HG03378 (cell line): ENCODE data around the gene C10orf90.

Experiments used
- ATAC-seq: cut with Tn5 transposase; IDR thresholded peaks from one replicate; pipeline ENCODE4 v1.9.1; 2021; ENCODE audit warnings: mild to moderate bottlenecking, moderate library complexity; ENCODE audit not compliant: unreplicated experiment

Gene C10orf90

DNA sequence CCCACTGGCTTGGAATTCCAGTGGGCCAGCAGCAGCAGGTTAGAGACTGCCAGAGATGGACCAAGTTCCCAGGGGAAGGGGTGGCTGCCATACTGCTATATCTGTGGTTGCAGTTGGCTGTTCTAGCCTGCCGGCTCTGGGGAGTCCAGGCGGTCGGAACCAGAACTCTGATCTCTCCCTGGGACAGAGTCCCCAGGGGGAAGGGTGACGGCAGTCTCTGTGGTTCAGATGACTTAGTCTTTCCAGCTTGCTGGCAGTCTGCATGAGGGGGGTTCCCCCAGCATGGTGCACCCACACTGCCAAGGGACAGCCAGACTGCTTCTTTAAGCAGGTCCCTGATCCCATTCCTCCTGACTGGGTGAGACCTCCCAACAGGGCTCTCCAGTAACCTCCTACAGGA lies 82.5 kb downstream of the C10orf90 start:
- no peak for ATAC-seq

DNA sequence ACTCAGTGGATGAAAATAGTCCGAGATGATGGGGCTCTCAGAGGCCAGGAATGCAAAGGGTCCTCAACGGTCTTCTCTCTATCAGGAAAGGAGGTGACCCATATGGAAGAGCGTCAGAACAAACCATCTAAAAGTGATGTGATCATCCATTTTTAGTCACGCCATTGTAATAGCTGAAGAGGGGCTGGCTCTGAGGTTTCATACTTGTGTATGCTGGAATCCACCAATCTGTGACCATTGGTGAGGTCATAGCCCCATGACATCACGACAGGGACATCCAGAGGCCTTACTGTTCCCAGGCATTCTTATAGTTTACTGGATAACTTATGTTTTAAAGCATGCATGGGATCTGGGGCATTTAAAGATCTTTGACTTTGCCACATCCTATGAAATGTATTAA lies 83.6 kb downstream of the C10orf90 start:
- no peak for ATAC-seq

DNA sequence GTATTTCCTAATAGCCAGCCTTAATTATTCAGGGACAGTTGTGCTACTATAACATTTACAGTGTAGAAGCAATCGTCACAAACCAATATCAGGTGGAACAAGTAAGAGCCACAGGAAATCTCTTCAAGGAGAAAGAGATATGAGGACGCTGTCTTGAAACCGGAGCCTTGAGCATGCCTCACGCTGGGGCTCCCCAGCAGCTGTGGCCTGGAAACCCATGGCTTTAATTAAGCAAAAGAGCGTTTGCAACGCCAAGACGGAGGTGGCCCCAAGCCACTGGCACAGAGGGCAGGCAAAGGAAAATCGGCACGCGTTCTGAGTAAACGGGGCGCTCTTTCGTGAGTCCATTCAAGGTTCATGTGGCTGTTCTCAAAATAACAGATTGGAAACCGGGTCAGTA lies 84.4 kb downstream of the C10orf90 start:
- ATAC-seq = no peak

DNA sequence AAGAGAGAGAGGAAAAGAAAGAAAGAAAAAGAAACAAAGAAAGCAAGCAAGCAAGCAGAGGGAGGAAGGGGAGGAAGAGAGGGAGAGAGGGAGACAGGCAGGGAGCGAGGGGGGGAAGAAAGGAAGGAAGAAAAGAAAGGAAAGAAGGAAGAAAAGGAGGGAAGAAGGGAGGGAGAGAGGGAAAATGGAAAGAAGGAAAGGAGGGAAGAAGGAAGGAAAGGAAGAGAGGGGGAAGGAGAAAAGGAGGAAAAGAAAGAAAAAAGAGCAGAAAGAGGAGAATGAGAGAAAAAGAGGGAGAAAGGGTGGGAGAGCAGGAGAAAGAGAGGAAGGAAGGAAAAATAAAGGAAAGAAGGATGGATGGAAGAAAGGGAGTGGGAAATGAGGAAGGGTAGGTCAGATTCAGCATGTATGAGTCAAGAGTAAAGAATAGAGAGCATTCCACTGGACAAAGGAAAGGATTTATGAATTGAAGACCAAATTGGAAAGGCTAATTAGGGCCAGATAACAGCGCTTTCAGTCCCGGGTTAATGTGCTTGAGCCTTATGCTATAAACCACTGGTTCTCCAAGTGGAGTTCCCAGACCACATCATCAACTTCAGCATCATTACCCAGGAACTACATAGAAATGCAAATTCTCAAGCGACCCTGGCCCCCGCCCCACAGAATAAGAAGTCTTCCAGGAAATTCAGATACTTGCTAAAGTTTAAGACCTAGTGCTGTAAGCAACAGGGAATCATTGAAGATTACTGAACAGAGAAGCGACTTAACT lies 85.1 kb downstream of the C10orf90 start:
- no peak for ATAC-seq

DNA sequence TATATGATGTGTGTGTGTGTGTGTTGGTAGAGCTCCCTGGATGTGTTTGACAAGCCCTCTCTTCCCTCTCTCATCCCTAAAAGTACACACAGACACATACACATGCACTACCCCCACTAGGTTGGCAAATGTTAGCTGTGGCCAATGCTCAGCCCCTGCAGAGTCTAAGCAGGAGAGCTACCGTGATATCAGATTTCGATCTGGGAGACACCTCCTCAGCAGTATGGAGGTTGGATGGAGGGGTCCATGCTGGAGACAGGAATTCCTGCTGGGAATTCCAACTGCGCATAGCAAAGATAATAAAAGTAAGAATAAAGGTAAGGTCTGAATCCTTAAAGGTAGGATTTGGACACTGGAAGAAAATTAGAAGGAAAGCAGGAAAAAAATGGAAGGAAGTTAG lies 85.7 kb downstream of the C10orf90 start:
- ATAC-seq = no peak

DNA sequence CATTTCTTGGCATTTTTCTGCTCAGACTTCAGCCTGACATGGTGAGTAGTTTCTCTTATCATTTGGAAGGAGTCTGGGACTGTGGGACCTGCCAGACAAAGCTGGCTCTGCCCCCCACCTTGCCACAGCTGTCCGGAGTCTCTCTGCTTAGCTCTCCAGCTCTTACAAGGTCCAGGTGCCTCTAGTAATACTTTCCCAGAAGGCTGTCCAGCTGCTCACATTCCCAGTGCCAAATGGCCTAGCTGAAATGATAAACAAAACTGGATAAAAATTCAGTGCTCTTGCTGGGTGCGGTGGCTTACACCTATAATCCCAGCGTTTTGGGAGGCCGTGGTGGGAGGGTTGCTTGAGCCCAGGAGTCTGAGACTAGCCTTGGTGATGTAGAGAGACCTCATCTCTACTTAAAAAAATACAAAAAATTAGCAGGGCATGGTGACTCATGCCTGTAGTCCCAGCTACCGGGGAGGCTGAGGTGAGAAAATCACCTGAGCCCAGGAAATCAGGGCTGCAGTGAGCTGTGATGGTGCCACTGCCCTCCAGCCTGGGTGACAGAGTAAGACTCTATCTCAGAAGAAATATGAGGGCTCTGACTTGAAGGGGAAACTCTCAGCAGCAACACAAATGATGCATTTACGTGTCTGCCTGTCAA lies 86.8 kb downstream of the C10orf90 start:
- no peak for ATAC-seq

DNA sequence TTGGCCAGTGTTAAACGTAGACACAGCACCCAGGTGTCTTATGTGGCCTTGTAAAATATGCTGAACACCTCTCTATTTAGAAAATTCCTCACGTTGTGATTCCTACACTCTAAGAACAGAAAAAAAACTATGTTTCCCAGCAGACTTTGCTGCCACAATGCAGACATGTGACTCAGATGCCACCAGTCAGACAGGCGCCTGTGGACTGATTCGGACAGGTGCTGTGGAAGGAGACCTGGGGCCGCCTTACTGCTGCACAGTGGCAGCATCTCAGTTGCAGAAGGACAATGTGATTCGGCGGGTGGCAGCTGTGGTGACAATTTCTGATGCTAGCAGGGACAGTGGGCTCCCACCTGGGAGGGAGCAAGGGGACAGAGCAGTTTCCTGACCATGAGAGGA lies 88.8 kb downstream of the C10orf90 start:
- ATAC-seq = no peak

DNA sequence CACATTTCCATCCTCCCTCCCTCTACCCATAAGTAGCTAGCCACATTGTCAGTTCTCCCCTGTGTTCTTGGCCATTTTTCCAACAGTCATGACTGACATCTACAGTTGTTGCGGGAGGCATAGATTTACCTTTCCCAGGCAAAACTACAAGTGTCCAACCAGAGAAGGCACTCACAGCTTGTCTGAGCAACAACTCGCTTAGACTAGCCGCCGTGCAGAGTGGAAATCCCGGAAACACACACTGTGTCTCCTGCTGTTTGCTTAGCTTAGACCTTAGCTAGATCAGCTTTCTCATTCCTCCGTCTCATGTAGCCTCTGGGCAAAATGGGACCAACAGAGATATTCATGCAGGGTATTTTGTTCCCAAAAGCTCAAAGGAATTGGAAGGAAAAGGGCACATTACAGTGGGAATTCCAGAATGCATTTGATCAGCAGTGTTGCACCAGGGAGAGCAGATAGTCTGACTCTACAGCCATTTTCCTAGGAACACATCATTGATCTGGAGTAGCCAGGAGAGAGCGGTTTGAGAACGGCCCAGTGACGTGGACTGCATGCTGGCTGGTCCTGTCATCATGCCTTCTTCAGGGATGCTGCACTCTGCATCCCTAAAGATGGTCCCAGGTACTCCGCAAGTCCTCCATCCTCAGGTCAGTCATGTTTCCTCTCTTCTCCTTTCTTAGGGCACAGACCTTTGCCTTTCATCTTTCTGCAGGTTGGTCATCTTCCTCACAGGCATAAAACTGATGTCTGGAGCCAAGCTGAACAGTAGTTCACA lies 89.4 kb downstream of the C10orf90 start:
- no peak for ATAC-seq

DNA sequence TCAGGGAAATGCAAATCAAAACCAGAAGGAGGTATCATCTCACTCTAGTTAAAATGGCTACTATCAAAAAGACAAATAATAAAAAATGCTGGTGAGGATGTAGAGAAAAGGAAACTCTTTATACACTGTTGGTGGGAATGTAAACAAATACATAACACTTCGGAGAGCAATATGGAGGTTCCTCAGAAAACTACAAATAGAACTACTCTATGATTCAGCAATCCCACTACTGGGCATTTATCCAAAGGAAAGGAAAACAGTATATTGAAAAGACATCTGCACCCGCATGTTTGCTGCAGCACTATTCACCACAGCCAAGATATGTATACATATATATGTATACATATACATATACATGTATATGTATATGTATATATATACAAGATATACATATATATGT lies 94.2 kb downstream of the C10orf90 start:
- no peak for ATAC-seq

DNA sequence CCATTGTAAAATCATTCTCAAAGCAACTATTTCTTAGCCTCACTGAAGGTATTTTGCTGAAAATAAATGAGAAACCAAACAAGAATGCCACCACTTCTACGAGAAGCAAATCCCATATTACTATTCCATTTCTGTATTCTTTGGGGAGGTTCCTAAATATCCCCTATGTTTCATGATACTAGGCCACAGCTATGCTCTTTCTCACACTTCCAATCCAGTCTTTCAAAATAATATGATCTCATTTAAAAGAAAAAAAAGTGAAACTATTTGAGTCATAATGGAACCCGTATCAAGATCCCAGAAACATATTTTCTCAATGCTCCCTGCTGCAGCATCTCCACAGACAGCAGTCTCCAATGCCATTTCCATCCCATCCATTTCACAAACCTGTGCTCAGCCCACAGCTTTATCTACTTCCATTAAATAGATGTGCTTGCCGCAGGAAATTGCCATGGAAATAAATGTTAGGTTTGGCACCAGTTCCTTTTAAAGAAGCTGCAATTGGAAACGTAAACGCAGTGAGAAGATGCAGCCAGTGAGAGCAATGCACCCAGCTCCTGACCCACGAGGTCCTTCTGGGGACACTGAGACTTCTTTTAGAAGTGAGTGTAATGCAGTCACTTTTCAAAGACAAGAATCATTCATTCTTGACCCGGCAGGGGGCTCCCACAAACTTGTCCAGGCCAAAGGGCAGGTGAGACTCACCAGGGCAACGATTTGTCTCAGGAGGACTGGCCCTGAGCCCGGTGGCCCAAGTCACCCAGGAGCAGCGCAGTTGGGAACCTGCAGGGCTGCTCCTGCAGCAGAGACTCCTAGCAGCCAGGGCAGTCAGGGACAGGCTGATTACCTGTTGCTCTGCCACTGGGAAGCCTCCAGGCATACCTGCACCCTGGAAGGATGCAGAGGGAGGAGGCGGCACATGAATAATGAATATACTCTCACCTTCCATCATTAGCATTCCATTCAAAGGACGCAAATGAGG lies 99.6 kb downstream of the C10orf90 start:
- no peak for ATAC-seq

DNA sequence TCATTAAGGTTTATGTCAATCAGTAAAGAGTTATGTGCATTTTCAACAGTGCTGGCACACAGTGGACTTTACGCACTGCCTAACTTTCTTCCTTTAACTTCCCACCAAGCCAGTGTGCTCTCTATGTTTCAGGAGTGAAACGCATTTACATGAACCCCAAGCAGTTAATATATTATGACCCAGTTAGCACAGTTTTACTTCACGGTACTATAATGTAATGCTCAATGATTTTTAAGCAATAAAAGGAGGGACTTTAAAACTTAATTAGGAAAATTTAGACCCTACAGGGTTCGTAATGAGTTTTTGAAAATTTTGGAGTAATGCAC lies 100.3 kb downstream of the C10orf90 start:
- no peak for ATAC-seq

DNA sequence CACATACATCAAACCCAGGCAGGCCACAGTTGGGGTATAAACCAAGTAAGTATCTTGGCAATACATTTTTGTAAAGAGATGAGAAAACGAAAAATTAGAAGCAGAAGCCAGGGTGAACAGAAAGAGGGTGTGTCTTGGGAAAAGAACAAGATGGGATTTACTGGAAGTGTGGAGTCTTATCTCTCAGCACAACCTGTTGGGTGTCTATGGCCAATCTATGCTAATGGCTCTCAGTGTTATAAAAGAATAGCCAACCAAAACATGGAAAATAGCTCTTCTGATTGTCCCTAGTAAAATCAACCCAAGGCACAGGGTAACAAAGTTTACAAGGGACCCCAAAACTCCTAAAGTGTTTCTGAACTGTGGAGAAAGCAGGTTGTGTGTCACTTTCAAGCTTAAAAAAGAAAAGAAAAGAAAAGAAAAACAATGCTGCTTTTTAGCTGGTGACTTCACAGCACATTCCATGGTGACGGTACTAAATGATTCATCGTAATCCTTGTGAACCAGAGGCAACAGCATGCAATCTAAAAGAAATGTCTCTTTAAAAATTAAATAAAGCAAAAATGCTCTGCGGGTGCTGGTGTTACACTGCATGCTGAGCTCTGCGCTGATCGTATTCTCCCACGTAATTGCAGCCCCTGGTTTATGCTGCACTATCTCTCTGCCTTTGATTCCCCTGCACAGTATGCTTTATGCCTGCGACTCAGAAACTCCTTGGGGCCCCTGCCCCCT lies 100.8 kb downstream of the C10orf90 start:
- no peak for ATAC-seq

DNA sequence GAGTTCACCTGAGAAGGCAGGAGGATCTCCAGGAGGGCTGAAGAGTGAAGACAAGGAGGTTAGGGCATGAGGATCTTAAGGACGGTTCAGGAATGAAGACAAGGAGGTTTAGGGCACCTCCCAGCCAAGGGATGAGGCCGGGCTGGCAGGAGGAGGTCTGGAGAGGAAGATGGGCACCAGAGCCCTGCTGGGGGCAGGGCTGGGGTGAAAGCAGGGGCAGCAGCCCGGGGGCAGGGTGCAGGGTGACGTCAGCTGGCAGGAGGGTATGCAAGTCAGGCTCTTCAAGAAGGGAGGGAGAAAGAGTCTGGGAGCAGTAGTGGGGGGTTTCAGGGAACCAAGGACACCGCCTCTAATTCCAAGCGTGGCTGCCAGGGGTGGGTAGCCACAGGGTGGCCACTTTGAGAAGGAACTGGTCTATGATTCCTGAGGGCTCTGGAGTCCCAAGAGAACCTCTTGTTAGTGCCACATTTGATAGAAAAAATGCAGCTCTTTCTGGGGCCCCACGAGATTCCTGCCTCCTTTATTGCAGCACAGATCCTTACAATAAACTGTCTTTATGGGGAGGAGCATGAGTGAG lies 101.6 kb downstream of the C10orf90 start:
- no peak for ATAC-seq

DNA sequence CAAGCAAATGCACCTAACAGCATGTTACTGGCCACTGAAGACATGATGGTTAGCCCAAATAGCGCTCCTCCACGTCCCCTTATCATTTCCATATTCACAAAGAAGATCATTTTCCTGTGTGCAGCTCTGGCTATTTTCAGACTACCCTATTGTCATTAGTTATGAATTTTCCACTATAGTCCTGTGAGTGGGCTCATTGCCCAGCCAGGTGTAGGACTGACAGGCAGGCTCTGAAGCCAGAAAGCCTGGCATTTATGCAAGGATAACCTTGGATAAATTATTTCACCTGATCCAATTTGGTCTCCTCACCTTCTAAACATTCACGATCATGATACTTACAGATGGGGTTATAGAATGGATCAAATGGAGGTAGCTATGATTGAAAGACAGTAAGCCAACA lies 104.6 kb downstream of the C10orf90 start:
- ATAC-seq = no peak

DNA sequence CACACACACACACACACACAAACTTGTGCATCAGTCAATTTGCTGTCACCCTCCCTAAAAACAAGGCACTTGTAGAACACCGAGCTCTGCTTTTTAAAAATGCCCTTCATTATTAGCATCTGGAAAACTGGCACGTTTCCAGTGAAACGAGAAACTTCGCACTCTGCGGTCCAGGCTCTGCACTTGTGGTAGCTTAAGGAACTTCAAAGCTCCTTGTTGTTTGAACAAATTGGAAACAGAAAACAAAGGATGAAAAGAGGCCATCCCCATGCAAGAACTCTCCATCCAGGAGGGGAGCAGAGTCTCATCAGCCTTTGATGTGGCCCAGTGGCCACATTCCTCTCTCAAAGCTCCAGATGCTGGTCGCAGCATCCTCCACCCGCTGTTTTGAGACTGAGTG lies 105.1 kb downstream of the C10orf90 start:
- ATAC-seq = no peak

DNA sequence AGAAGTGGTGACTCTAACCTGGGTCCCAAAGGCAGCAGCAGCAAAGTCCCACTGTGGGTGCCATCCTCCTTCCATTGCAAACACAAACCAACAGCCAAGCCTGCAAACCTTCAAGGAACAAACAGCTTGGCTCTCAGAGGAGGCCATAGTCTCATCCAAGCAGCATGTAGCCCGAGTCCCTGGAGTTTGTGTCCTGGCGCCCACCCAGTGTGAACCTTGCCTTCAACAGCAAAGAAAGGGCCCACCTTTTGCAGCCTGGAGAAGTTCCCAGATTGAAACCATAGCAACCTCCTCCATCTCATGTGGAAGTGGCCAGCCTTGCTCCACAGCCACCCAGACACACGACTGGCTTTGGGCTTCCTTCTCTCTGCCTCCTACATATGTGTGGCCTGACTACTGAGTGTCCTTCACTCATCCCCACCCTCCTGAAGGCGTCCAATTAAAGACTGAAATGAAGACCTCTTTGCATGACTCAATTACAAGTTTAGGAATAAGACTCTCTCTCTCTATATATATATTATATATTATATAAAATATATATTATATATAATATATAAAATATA lies 106.1 kb downstream of the C10orf90 start:
- no peak for ATAC-seq

DNA sequence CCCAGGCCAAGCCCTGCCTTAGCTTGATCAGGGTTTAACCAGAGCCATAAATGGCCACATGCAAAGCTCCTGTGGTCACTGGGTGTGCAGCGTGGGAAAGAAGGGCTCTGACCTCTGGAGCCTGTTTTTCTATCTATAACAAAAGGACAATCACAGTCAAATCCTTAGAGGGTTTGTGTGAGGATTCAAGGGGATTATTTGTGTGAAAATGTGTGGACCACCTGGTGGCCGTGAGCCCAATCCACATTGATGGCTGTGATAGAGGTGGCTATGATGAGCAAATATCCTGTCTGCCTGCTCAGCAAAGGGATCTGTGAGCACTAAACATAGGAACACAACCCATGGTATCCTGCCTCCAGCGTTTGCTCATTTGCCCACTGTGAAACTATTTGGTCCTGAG lies 107.1 kb downstream of the C10orf90 start:
- ATAC-seq = no peak

DNA sequence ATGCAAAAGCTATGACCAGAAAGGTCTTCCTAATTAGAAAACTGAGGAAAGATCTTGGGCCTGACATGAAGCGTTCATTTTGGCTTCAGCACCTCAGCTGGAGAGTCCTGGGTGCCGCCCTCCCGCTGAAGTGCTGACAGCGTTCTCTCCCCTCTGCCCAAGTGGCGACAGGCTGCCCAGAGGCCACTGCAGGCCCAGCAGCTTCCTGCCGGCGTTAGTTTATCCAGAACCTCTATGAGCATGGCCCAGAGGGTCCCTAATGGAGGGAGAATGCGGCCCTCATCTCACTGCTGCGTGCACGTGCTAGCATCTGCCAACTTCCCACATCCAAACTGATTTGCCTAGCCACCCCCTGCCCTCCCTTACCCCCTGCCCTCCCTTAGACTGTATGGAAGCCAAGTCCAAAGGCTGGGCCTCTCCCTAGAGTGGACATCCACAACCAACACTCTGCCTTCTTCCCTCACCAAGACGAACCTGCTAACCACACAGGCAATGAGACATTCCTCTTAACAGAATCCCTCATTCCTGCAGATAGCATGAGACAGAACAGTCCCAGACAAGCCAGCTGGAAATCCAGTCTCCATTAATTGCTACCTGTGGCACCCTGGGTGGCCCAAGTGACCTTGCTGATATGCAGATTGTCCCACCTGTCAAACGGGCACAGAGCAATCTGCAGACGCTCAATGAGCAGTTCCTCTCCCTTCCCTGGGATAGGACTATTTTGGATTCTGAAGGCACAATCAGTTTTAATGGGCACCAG lies 108.4 kb downstream of the C10orf90 start:
- ATAC-seq = no peak
